SU-DHL-6 (cell line): ENCODE data around the gene ITPRIP.
A peak's percentile ranks its signal among the peaks of the same experiment; 100 is the strongest.

Experiments used
- H2AFZ ChIP-seq: fragments of 200-600 bp; sonication (generic); 2 replicates; pipeline ENCODE4 v1.6.1; 2014; ENCODE audit warnings: low read depth, mild to moderate bottlenecking, moderate library complexity, mixed read lengths, antibody characterized with exemption, low read length; ENCODE audit not compliant: severe bottlenecking
- H3F3A ChIP-seq: fragments of 200-600 bp; shearing (Covaris generic); 2 replicates; pipeline ENCODE4 v1.6.0; 2016; ENCODE audit warnings: antibody characterized with exemption, mild to moderate bottlenecking; ENCODE audit not compliant: insufficient read depth
- H3K27ac ChIP-seq: fragments of 200-600 bp; sonication (generic); 2 replicates; pipeline ENCODE4 v1.5.1; 2016; ENCODE audit warnings: low read depth, mild to moderate bottlenecking, low read length, moderate library complexity, mixed read lengths
- H3K27me3 ChIP-seq: fragments of 200-600 bp; sonication (generic), shearing (Covaris generic); 2 replicates; pipeline ENCODE4 v1.6.0; 2014; ENCODE audit warnings: mild to moderate bottlenecking, low read length
- H3K36me3 ChIP-seq: fragments of 200-600 bp; sonication (generic); 2 replicates; pipeline ENCODE4 v1.6.1; 2014; ENCODE audit warnings: mild to moderate bottlenecking, low read length, mixed read lengths
- H3K4me2 ChIP-seq: fragments of 300-600, 200-600 bp; shearing (Covaris generic), sonication (generic); 2 replicates; pipeline ENCODE4 v1.6.0; 2014; ENCODE audit warnings: low read length, low read depth, mild to moderate bottlenecking; ENCODE audit not compliant: poor library complexity, severe bottlenecking
- H3K4me3 ChIP-seq: fragments of 200-600 bp; sonication (generic); 2 replicates; pipeline ENCODE4 v1.5.1; 2014; ENCODE audit warnings: antibody characterized with exemption, low read length, mild to moderate bottlenecking, mixed read lengths; ENCODE audit not compliant: insufficient read depth, poor library complexity, severe bottlenecking
- H3K79me2 ChIP-seq: fragments of 200-600 bp; sonication (generic); 2 replicates; pipeline ENCODE4 v1.6.1; 2014; ENCODE audit warnings: mild to moderate bottlenecking, low read length, moderate library complexity; ENCODE audit not compliant: insufficient read depth
- H3K9ac ChIP-seq: fragments of 200-600 bp; sonication (generic); 2 replicates; pipeline ENCODE4 v1.7.0; 2014; ENCODE audit warnings: mild to moderate bottlenecking, low read length
- H3K9me2 ChIP-seq: fragments of 200-600 bp; sonication (generic); replicated peaks from 2 replicates; pipeline ENCODE4 v1.6.1; 2014; ENCODE audit warnings: low read length; ENCODE audit not compliant: insufficient read depth
- H3K9me3 ChIP-seq: fragments of 200-600 bp; sonication (generic); 2 replicates; pipeline ENCODE4 v1.6.1; 2014; ENCODE audit warnings: low read length, mixed read lengths; ENCODE audit not compliant: insufficient read depth
- H4K20me1 ChIP-seq: fragments of 200-600 bp; sonication (generic); 2 replicates; pipeline ENCODE4 v1.6.1; 2014; ENCODE audit warnings: low read depth, mild to moderate bottlenecking, antibody characterized with exemption, low read length, moderate library complexity, mixed read lengths
- EZH2phosphoT487 ChIP-seq: fragments of 200-600 bp; sonication (generic), shearing (Covaris generic); conservative IDR thresholded peaks from 2 replicates; pipeline ENCODE4 v1.6.1; 2018; ENCODE audit warnings: mild to moderate bottlenecking, antibody characterized with exemption, low read length, moderate library complexity, mixed read lengths
- TF ChIP-seq, protein P1 (sequence below): fragments of 200-600 bp; sonication (generic); IDR thresholded peaks from one replicate; pipeline ENCODE4 v1.5.1; 2017; ENCODE audit warnings: antibody characterized with exemption, mild to moderate bottlenecking, low read length, moderate library complexity; ENCODE audit not compliant: insufficient read depth, poor library complexity, severe bottlenecking

ITPRIP gene, protein sequence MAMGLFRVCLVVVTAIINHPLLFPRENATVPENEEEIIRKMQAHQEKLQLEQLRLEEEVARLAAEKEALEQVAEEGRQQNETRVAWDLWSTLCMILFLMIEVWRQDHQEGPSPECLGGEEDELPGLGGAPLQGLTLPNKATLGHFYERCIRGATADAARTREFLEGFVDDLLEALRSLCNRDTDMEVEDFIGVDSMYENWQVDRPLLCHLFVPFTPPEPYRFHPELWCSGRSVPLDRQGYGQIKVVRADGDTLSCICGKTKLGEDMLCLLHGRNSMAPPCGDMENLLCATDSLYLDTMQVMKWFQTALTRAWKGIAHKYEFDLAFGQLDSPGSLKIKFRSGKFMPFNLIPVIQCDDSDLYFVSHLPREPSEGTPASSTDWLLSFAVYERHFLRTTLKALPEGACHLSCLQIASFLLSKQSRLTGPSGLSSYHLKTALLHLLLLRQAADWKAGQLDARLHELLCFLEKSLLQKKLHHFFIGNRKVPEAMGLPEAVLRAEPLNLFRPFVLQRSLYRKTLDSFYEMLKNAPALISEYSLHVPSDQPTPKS

GRCh38 chr10:104337985-104338735 lies at the start of gene ITPRIP:
Gene ITPRIP, minus strand, starts transcription at chr10:104338465. Its CDS starts 22,414 bp downstream, at chr10:104316051.
- H3K27ac ChIP-seq, result peak within 1 kb of the TSS; percentile 76
- no peaks in the 10 kb centered on the region for H3K9me3 ChIP-seq
- H3K9me2 ChIP-seq, result no peaks in the 10 kb centered on the region

DNA sequence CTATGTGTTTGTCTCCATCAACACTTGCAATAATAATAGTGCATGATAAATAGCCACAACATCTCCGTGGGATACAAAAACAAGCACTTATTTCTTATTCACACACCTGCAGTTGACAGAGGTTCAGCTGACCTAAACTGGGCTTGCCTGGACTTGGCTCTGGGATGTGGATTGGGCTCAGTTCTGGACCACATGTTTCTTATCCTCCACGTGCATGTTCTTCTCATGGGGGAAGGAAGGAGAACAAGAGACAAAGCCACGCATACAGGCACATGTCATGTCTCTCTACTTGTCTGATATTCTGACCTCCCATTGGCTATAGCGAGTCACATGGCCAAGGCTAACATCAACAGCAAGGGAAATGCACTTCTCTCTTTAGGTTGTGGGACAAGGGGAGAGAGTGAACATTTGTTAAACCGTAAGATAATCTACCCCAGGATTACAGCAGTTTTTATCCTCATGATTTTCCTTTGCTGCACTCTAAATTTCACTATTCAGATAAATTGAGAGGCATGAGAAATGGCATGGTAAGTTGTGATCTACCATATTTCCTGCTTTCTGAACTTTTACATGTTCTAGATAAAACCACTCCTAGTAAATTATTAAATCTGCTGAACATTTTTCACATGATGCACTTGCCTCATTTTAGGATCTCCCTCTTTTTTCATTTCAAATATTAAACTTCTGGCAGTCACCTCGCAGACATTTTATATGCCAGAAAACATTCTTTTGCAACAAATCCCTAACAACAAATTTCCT lies 49.0 kb upstream of the ITPRIP start:
- Histone ChIP-seq H3K9ac (no peak overlapping the region), H3K4me2 (no peak overlapping the region), H2AFZ (peak overlapping the region; percentile 29), H3K27me3 (peaks cover 5% of the 10 kb centered on the region; the same call in 1 of the 2 replicates), H3K79me2 (no peaks in the 10 kb centered on the region), H3F3A (no peaks in the 10 kb centered on the region), H3K9me3 (no peaks in the 10 kb centered on the region), H3K36me3 (no peaks in the 10 kb centered on the region), H3K4me3 (no peak overlapping the region), H3K27ac (no peak overlapping the region), H4K20me1 (no peaks in the 10 kb centered on the region), H3K9me2 (no peaks in the 10 kb centered on the region)
- TF ChIP-seq EZH2phosphoT487, result no peak
- TF ChIP-seq, protein P1, sequence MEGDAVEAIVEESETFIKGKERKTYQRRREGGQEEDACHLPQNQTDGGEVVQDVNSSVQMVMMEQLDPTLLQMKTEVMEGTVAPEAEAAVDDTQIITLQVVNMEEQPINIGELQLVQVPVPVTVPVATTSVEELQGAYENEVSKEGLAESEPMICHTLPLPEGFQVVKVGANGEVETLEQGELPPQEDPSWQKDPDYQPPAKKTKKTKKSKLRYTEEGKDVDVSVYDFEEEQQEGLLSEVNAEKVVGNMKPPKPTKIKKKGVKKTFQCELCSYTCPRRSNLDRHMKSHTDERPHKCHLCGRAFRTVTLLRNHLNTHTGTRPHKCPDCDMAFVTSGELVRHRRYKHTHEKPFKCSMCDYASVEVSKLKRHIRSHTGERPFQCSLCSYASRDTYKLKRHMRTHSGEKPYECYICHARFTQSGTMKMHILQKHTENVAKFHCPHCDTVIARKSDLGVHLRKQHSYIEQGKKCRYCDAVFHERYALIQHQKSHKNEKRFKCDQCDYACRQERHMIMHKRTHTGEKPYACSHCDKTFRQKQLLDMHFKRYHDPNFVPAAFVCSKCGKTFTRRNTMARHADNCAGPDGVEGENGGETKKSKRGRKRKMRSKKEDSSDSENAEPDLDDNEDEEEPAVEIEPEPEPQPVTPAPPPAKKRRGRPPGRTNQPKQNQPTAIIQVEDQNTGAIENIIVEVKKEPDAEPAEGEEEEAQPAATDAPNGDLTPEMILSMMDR, result no peak

More at GRCh38 chr10:104337985-104338735, at the start of gene ITPRIP:
- no peak for TF ChIP-seq EZH2phosphoT487
- TF ChIP-seq, protein P1, result peak; percentile 27
- Histone ChIP-seq H3K9ac (peak within 1 kb of the TSS; percentile 91), H3K27me3 (no peaks in the 10 kb centered on the region), H3K4me2 (peak within 1 kb of the TSS; percentile 74), H4K20me1 (peaks cover 14% of the 10 kb centered on the region; the same call in 1 of the 2 replicates), H3K36me3 (no peaks in the 10 kb centered on the region), H3K4me3 (peak within 1 kb of the TSS; percentile 89), H2AFZ (peak within 1 kb of the TSS; percentile 93), H3K79me2 (peaks cover 44% of the 10 kb centered on the region), H3F3A (no peaks in the 10 kb centered on the region)

DNA sequence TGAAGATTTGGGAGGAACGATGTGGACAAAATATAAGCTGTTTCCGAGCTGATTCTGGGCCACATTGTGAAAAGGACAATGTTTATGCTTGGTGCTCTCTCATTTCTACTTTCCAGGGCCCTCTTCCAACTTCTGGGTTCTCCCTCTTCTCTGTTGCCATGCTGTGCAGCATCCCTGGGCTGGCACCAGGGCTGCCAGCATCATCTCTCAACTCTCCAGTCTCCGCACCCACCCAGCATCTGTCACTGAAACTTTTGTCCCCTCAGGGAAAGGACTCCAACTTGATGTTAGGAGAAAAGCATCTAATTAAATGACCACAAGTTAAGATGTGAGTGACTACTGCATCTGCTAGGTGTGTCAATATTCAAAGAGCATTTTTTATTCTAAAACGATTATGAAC lies 42.1 kb upstream of the ITPRIP start:
- Histone ChIP-seq H3K4me2 (no peak overlapping the region), H3K9me2 (no peaks in the 10 kb centered on the region), H3F3A (no peaks in the 10 kb centered on the region), H3K9ac (no peak overlapping the region), H3K27me3 (no peaks in the 10 kb centered on the region), H3K79me2 (no peaks in the 10 kb centered on the region), H2AFZ (no peak overlapping the region), H3K9me3 (no peaks in the 10 kb centered on the region), H3K27ac (no peak overlapping the region), H3K36me3 (no peaks in the 10 kb centered on the region), H3K4me3 (no peak overlapping the region), H4K20me1 (no peaks in the 10 kb centered on the region)
- no peak for TF ChIP-seq EZH2phosphoT487
- TF ChIP-seq, protein P1, result no peak
